DMS114 treated with DMSO at 0.1 percent for 48 hours (cell line): ENCODE measurements around the gene LCN1.

Source experiments
- DNase-seq: peaks from one replicate; lab custom pipeline; 2025; ENCODE audit not compliant: unreplicated experiment; lab: John Stamatoyannopoulos, UW

LCN1 gene

DNA sequence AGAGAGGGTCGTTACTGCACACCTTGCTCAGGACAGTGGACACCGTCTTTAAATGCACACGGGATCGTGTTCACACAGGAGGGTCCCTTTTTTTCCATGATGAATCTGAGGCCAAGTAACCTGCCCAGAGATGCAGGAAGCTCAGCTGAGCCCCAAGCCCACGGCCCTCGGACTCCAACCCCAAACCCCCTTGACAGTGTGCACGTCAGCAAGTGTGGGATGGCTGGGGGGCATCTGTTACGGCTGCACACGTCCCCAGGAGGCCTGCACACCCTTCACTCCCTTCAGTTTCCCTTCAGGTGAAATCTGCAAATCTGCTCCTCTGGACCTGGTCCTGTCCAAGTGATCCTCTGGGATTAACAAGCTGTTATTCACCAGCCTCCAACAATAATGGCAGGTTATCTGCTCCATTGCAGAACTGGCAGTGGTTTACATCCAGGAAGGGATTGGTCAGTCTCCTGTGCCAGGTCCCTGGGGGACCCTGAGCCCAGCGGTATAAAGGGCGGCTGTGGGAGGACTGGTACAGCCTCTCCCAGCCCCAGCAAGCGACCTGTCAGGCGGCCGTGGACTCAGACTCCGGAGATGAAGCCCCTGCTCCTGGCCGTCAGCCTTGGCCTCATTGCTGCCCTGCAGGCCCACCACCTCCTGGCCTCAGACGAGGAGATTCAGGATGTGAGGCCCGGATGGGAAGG lies at the start of gene LCN1:
Gene LCN1, plus strand, starts transcription at position 525 of the 692 bp plus-strand sequence. Its CDS starts 58 bp downstream, at position 583.
- no peak for DNase-seq

DNA sequence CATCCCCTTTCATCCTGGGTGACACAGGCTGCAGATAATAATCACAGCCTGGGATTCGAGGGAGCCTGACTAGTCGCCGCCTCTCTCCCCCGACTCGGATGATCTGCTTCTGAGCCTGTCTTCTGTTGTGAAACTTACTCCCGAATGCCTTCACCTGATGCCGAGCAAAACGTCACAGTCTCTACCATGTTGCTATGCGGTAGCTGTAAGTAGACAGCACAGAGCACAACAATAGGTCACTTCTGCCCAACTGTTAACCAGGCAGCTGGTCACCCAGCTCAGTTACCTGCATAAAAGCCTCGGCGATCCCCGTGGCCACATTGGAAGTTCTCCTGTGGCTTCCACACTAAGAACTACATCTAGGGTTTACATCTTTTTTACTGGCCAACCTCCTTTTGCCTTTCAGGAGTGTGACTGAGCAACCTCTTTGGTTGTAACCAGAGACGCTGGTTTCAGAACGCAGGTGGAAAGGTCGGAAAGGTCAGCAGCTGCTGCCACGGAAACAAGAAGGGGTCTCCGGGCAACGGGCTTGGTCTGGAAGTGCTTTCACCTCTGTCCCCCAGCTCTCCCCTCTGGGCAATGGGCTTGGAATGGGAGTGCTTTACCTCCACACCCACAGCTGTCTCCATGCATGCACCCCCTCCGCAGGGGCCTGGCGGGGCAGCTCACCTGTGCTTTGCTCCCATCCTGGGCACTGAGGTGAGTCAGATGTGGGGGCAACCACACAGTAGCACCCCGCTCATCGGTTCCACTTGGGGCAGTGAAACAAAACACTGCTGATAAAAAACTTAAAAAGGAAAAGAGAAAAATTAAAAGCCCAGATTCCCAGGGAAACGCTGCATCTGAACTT lies 49.2 kb upstream of the LCN1 start:
- DNase-seq: no peak

DNA sequence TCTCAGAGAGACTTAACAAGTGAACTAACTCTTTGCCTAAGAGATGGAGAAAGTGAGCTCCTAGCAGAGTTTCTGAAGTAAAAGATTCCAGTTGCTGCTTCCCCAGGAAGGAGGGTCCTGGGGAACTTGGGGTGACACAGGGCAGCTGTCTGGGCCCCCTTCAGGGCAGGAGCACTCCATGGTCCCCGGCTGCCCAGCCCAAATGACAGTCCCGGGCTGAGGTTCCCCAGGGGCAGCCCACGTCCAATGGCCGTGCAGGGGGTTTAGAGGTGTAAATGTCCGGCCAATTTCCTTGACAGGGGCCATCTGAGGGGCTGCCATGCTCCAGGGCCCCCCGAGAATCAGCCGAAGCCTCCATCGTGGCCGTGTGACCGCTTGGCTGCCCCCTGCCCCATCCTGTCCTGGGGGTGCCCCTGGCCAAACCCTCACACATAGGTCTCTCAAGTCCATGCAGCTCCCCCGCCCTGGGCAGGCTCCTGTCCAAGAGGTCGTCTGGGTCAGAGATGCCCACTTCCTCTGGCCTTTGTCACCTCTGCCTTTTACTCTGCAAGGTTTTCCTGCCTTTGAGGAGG lies 47.2 kb upstream of the LCN1 start:
- DNase-seq: no peak

DNA sequence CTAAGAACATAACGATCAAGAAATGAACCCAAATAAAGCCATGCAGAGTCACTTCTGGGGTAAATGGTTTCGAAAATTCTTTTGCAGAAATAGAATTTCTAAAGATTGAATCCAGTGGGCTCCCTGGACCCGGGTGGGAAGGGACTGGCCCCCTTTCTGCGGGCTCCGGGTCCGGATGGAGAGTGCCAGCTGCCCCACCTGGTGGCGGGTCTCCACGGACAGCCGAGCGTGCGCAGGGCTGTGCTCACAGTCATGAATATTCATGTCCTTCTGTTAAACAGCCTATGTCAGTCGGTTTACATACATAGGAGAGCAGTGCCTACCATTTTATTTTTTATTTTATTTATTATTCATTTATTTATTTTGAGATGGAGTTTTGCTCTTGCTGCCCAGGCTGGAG lies 46.3 kb upstream of the LCN1 start:
- peak; percentile 10 for DNase-seq

DNA sequence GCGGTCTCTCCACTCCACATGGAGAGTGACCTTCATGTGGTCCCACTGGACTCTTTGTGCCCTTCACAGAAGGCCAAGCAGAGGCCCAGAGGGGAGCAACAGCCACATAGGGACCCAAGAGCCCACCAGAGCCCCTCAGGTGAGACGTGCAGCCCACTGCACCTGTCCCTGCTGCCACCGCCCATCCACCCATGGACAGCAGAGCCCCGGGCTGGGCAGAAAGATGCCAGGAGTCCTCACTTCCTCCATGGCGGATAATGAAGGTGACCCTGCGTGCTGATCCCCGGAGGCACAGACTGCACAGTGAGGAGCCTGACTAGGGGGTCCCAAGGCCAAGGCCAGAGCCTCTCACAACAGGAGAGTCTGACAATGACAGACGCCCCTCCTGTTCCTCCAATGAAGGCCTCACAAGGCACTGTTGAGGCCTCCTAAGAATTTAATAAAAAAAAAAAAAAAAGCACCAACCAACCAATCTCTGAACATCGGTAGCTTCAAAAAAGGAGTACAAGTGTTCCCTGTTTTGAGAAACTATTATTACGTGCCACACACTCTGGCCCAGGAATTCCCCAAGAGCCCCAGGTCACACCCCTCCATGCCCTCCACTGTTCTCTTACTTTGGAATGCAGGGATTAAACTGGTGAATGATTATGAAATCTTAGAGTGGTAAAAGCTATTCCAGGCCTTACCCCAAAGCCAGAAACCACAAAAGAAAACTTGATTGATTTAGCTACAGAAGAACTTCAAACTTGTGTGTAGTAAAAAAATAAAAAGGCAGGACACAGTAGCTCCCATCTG lies 44.5 kb upstream of the LCN1 start:
- DNase-seq: no peak

DNA sequence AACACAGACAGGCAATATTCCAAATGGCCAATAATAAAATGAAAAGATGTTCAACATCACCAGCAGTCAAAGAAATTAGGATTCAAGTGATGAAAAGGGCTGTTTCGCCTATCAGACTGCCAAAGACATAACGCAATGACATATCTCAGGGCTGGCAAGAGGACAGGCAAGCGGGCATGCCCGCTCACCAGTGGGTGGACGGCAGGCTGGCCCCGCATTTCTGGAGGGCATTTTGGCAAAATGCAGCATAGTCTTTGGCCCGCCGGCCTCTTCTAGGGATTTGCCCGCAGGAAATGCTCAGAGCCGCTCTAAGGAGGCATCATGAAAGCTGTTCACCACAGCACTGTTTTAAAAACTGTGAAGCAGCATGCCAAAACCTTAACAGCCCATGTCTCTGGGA lies 43.0 kb upstream of the LCN1 start:
- no peak for DNase-seq

DNA sequence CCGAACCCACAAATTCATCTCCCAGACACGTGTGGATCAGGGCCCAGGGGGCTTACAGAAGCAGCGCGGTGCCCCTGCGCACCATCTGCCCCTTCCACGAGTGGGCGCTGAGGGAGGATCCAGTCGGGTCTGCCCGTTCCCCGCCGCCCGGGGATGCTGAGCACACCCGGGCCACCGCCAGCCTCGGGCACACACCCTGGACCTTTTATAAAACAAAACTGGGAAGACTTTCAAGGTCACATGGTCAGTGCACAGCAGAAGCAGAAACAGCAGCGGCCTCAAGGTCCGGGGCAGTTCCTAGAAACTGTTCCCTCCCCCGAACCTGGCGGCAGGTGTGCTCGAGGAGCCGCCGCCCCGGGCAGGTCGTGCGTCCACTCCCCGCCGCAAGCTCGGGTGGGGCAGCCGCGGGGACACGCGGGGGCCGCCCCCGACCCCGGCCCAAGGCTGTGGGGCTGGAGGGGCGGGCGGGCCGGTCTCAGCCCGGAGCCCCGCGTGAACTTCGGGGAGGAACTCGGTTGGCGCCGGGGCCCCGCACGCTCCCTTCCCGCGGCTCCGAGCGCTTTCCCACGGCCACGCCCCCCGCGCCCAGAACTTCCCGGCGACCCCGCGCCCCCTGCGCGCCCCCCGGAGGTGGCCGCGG lies 42.3 kb upstream of the LCN1 start:
- no peak for DNase-seq

DNA sequence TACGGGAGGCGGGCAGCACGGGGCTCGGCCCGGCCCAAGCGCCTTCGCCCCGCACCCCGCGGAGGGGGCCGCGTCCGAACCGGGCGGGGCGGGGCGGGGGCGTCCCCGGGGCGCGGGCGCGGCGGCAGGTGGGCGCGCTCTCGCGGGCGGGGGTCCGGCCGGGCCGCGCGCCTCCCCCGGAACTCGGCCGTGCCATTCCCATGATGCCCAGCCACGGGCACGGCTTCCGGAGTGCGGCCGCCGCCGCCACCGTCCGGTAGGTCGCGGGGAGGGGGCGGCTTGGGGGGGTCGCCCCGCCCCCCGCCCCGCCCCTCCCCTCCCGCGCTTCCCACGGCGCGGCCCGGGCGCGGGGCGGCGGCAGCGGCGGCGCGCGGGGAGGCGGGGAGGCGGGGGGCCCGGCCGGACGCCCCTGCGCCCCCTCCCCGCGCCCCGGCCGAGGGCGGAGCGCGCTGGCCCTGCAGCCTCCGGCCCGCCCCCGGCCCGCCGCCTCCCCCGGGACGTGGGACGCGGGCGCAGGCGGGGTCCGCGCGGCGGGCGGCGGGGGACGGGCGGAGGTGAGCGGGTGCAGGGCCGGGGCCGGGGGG lies 41.7 kb upstream of the LCN1 start, which contains the start of gene PPP1R26:
Gene PPP1R26, plus strand, starts transcription at position 314 of the 584 bp plus-strand sequence. CDS start 4,729 bp downstream, outside the sequence.
- DNase-seq: no peak

DNA sequence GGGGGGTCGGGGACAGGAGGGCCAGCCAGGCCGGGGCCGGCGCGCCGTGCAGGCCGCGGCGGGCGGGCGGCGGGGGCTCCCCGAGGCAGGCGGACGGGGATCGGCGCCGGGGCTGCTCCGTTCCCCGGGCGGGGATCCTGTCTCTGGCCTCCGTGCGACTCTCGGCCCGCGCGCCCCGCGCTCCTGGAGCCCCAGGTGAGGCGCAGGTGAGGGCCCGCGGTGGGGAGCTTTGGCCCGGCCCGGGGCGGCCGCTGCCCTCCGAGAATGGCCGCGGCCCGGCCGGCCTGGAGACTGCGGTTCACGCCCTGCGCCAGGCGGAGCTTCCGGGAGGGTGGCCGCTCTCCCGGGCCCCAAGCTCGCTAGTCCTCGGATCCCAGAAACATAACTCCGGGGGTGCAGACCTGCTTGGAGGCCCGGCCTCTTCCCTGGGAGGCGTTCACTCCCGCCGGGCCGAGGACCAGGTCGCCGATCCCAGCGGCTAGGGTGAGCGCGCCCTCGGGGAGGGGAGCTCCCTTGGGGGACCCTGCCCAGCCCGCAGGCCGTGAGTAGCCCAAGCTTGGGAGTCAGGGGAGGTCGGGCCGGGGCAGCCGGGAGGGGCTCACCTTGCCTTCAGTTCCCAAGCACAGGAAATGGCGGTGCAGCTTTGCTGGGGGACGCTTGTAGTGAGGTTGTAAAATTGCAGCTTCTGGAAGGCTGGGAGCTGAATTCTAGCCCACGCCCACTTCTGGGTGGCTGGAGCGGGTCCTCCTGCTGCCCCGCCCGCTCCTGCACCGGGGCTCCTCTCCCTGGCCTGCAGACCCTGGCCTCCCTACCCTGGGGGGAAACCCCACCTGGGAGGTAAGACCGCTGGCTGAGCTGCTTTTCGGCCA lies 40.9 kb upstream of the LCN1 start:
- peak; percentile 26 for DNase-seq

DNA sequence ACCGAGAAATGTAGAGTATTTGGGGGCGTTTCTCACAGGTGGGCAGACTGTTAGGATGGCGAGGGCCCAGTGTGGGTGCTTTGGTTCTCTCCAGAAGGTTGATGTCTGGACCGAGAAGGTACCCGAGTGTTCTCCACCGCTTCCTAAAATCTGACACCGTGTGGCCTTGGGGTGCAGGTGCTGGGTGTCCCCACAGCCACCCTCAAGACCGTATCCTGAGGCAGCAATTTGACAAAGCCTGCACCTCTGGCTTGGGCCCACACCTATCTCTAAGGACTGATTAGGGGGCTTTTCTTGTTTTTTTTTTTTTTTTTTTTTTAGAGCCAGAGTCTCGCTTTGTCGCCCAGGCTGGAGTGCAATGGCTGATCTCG lies 40.3 kb upstream of the LCN1 start:
- no peak for DNase-seq

DNA sequence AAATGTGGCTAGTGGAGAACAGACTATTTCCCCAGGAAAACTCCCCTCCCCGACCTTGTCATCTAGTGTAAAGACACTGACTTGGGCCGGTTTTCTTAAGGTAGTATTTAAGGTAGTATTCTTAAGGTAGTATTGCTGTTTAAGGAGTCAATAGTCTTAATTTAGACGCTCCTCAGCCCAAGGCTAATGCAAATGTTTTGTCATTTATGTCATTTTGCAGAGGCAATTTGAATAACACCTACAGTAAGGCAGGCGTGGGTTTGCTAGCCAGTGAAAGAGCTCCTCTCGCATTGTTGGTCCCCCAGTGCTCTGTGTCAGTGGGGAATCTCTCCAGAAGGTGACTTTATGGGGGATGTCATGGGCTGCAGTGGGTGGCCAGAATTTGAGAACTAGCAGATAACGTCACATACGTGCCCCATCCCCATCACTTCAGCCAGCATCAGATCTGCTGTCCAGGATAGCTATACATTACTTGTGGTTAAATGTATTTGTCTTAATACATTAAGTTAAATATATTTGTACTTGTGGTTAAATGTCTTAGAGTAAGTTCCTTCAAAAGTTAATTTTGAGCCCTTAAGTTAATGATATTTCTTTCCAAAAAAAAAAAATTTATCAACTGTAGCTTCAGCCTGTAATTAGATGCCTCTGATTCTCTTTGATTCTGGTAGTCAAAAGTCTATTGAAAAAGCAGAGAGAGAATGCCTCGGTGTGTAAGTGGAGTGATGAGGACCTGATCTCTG lies 39.1 kb upstream of the LCN1 start:
- DNase-seq: no peak

DNA sequence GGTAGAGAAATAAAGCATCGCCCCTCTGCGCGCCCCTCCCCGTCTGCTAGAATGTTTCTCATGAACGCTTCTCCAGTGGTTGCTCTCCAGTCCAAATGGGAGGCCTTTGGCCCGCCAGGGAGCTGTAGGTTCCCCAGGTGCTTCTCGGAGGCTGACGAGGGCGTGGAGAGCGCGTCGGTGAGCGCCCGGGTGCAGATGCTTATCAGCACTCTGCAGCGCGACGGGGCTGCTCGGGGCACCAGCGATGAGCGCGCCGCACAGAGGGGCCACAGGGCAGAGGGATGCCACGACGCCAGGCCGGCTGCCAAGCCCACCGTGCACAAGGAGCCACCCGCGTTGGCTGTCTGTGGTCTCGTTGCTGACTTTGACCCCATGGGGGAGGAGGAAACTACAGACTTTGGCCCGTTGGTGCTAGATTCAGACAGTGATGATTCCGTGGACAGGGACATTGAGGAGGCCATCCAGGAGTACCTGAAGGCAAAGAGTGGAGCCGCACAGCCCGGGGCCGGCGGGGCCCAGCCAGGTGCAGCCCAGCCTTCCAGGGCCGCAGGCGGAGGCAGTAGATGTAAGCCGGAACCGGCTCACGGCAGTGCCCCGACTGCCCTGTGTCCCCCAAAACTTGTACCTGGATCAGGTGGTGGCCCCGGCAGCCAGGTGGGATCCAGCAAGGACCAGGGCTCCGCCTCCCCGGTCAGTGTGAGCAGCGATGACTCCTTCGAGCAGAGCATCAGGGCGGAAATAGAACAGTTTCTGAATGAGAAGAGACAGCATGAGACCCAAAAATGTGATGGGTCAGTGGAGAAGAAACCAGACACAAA lies 36.6 kb upstream of the LCN1 start:
- DNase-seq: no peak

DNA sequence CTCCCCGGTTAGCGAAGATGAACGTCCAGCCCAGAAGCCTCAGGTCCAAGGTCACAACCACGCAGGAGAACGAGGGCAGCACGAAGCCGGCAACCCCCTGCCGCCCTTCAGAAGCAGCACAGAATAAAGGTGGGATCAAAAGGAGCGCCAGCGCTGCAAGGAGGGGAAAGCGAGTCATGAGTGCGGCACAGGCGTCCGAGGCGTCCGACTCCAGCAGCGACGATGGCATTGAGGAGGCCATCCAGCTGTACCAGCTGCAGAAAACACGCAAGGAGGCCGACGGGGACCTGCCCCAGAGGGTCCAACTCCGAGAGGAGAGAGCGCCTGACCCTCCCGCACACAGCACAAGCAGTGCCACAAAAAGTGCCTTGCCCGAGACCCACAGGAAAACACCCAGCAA lies 35.9 kb upstream of the LCN1 start:
- no peak for DNase-seq

DNA sequence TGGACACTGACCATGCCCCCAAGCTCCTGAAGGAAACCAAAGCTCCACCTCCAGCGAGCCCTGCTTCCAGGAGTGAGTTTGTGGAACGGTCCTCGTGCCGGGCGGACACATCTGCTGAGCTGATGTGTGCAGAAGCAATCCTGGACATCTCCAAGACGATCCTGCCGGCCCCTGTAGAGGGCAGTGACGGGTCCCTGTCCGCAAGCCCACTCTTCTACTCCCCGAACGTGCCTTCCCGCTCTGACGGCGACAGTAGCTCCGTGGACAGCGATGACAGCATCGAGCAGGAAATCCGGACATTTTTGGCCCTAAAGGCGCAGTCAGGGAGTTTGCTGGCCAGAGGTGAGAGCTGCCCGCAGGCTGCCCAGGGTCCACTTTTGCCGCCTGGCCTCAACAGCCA lies 35.4 kb upstream of the LCN1 start:
- DNase-seq: no peak

DNA sequence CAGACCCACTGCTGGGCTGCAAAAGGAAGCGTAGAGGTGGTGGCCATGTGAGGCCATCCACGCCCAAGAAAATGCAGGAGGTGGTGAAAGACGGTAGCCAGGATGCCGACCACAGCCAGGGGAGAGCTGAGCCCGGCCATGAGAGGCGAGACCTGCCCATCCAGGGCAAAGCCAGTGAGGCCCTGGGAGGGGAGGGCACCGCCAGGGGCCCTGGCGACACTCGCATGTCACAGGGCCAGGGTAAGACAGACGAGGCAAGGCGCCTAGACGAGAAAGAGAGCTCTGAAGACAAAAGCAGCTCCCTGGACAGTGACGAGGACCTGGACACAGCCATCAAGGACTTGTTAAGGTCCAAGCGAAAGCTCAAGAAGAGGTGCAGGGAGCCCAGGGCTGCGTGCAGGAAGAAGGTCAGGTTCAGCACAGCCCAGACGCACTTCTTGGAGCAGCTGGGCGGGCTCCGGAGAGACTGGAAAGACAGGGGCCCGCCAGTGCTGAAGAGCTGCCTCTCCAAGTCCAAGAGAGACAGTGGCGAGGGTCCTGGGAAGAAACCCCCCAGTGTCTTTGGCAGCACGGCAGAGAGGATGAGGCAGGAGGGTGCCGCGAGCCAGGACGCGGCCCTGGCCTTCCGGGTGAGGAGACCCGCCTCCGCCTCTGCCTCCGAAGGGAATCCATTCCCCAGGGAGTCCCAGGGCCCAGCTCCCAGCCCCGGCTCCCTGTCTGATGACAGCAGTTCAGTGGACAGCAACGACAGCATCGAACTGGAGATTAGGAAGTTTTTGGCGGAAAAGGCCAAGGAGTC lies 34.8 kb upstream of the LCN1 start:
- no peak for DNase-seq

DNA sequence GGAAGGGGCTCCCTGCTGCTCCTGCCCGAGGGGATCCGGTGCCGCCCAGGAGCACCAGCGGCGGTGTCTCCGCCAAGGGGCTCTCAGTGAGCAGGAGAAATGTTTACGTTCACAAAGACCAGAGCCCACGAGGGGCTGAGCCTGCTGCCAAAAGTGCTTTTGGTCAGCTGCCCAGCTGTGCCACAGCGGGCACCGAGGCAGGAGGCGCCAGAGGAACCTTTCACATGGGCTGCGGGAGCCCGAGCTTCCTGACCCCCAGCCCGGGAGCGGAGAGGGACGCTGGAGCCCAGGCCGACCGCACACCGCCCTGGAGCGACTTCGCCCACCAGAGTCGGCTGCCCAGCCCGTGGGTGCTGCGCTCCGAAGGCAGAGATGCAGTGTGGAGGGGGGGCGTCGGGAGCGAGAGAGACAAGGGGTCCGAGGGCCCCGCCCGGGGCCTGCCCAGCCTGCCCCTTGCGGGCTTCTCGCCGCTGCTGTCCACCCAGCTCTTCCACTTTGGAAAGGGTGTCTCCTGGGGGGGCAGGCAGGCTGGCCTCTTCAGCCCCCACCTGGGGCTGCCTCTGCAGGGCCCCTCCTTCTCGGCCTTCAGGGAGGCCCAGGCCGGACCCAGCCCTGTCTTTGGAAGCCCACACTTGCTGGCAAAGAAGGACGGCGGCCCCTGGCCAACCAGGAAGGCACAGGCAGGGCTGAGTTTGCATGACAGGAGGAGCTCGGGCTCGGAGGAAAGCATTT lies 33.8 kb upstream of the LCN1 start:
- DNase-seq: no peak

DNA sequence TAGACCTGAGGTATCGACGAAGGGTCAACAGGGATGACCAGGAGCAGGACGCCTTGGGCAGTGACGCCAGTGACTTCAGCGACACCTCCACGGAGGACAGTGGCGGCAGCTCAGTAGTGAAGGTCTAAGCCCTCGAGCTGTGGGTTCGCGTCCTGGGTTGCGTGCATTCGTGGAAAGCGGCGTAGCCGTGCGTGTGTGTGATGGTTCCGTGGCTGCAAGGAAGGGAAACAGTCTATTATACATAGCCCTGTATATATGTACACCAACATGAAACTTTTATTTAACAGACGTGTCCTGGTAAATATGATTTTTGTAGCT lies 33.3 kb upstream of the LCN1 start:
- no peak for DNase-seq
